Panc1 (cell line): ENCODE results near the gene PRKCQ.

Experiments
- TF ChIP-seq, protein P1 (sequence below): fragments of 450-650 bp; IDR thresholded peaks from 2 replicates; pipeline ENCODE4 v1.5.1; 2017; ENCODE audit warnings: mild to moderate bottlenecking
- TF ChIP-seq, protein P2 (sequence below), 2 experiments: IDR thresholded peaks; 2 replicates each; pipeline ENCODE4 v1.6.1; 2011 to 2012; ENCODE audit warnings: low read depth in 2 of 2, control low read depth in 1 of 2, low read length in 1 of 2, mild to moderate bottlenecking in 1 of 2, moderate library complexity in 1 of 2; ENCODE audit not compliant: insufficient read depth in 1 of 2

- TF ChIP-seq, protein P1, sequence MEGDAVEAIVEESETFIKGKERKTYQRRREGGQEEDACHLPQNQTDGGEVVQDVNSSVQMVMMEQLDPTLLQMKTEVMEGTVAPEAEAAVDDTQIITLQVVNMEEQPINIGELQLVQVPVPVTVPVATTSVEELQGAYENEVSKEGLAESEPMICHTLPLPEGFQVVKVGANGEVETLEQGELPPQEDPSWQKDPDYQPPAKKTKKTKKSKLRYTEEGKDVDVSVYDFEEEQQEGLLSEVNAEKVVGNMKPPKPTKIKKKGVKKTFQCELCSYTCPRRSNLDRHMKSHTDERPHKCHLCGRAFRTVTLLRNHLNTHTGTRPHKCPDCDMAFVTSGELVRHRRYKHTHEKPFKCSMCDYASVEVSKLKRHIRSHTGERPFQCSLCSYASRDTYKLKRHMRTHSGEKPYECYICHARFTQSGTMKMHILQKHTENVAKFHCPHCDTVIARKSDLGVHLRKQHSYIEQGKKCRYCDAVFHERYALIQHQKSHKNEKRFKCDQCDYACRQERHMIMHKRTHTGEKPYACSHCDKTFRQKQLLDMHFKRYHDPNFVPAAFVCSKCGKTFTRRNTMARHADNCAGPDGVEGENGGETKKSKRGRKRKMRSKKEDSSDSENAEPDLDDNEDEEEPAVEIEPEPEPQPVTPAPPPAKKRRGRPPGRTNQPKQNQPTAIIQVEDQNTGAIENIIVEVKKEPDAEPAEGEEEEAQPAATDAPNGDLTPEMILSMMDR, result no peak
- TF ChIP-seq, protein P2, sequence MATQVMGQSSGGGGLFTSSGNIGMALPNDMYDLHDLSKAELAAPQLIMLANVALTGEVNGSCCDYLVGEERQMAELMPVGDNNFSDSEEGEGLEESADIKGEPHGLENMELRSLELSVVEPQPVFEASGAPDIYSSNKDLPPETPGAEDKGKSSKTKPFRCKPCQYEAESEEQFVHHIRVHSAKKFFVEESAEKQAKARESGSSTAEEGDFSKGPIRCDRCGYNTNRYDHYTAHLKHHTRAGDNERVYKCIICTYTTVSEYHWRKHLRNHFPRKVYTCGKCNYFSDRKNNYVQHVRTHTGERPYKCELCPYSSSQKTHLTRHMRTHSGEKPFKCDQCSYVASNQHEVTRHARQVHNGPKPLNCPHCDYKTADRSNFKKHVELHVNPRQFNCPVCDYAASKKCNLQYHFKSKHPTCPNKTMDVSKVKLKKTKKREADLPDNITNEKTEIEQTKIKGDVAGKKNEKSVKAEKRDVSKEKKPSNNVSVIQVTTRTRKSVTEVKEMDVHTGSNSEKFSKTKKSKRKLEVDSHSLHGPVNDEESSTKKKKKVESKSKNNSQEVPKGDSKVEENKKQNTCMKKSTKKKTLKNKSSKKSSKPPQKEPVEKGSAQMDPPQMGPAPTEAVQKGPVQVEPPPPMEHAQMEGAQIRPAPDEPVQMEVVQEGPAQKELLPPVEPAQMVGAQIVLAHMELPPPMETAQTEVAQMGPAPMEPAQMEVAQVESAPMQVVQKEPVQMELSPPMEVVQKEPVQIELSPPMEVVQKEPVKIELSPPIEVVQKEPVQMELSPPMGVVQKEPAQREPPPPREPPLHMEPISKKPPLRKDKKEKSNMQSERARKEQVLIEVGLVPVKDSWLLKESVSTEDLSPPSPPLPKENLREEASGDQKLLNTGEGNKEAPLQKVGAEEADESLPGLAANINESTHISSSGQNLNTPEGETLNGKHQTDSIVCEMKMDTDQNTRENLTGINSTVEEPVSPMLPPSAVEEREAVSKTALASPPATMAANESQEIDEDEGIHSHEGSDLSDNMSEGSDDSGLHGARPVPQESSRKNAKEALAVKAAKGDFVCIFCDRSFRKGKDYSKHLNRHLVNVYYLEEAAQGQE (IDR thresholded peaks at IDR 0.05; ENCODE audit: insufficient read depth in 1 of 2, low read depth in 2 of 2, low read length in 1 of 2), result no peak
These were observed 191.7 kb downstream of the PRKCQ start for GRCh38 chr10:6388261-6388893.
